GM19023 (cell line): Measurements from ENCODE around the gene YWHAB.

ENCODE experiments used
- ATAC-seq: cut with Tn5 transposase; IDR thresholded peaks from one replicate; pipeline ENCODE4 v1.9.1; 2021; ENCODE audit warnings: mild to moderate bottlenecking, moderate library complexity; ENCODE audit not compliant: unreplicated experiment

The YWHAB gene

DNA sequence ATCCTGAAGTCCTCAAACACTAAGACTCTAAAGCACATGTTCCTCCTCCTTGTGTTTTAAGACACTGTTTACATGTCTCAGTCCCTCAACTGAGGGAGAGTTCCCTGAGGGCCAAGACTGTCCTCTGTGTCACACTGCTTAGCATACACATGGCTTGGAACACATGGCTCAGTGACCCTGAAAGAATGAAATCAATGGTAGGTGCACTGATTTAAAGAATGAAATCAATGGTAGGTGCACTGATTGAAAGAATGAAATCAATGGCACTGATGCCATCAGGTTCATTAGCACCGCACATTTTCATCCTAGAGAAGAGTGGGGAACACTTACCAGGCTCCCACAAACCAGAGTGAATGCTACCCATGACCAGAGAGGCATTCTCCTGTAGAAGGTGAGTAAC lies 64.9 kb downstream of the YWHAB start:
- ATAC-seq = no peak

DNA sequence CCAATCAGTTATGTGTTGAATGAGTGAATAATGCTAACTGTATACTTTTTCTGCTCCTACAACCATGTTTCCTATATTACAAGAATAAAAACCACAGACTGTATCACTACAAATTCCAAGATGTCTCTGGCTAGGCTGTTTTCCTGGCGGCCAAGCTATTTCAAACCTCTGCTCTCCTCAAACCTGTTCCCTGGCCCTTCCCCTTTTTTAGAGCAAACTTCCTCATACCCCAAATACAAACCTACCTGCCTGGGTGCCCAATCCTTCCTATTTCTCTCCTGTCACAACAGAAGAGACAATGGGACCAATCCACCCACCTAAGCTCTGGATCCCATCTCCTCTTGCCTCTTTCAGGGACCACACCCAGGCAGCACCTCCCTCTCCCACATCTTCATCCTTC lies 67.2 kb downstream of the YWHAB start:
- ATAC-seq = no peak

DNA sequence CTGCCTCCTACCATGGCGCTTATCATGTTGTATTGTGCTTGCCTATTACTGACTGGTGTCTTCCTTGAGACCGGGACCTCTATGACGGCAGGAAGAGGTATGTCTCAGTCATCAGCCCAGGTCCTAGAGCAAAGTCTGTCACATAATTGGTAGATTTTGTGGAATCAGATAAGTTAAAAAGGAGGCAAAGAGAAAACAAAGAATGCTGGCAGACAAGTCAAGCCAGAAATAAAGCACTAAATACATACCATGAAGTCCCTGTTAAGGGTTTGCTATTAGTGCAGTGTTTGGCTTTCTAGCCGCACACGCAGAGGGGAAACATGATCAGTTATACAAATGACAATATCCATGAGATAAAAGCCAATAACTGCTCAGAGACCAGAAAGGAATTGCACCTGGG lies 68.7 kb downstream of the YWHAB start:
- no peak for ATAC-seq

DNA sequence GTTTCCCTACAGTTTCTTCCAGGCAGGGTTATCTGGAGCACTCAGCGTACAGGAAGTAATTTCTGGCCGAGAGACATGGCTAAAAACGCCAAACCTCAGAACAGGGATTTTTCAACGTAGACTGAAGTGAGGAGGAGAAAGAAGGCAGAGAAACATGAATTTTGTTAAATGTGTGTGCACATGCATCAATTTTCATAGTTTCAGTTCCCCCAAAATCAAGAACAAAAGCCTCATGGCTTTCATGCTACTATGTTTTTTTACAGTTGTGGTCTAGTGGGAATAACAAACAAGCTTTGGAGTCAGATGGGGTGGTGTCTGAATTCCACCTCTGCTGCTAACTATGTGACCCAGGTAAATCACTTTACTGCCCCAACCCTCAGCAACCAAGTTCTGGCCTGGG lies 69.8 kb downstream of the YWHAB start:
- ATAC-seq = no peak

DNA sequence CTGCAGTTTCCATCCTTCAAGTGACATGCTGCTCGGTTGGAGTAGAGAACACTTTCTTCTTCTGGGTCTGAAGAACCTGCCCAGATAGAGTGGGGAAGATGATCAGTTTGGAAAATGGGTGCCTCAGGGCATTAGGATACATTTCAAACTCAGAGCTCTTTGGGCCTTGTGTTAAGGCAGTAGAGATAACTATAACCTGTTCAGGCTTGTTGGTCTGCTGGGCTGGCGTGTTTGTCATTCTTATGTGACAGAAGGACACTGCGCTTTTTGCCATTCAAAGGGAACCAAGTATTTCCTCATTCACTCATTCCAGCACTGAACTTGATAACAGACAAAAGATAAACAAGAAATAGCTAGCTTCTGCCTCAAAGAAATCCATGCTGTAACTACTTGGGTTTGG lies 70.9 kb downstream of the YWHAB start:
- no peak for ATAC-seq
